Naive thymus-derived CD8-positive, alpha-beta T cell (primary cell): ENCODE measurements around the gene EPHX1. TPM values are rescaled to one million over a fixed set of nuclear protein-coding genes. Genes with fewer than 3 reads are reported as not detected.
"Not testable (repeated sequence)": the region's sequence is repeated elsewhere in the genome, so short reads cannot be mapped to it uniquely, and the experiment has no call there.

Source experiments
- ATAC-seq, 2 donors: fragments of 150-1000 bp; cut with Tn5 transposase in 1 of 2; sonication (Bioruptor Pico), chemical (Tn5 transposase) in 1 of 2; 1 replicate in 1 of 2; 2 replicates in 1 of 2; pipeline ENCODE4 v1.10.0; 2021; ENCODE audit warnings: mild to moderate bottlenecking in 2 of 2, moderate library complexity in 2 of 2
- POLR2A ChIA-PET: fragments of 350-600 bp; sonication (Branson Sonifier 250); formaldehyde crosslinking; loops from one replicate; lab custom pipeline; 2021; ENCODE audit warnings: antibody characterized with exemption; lab: Charles Lee
- DNase-seq, 10 donors: peaks; one replicate each; pipeline versions ENCODE4 v3.0.0 to v3.0.0-alpha.2; 2020 to 2022
- H3K27ac Mint-ChIP-seq, 10 donors: one replicate each; pipeline ENCODE4 v1.8.0; 2020 to 2022; ENCODE audit warnings: mild to moderate bottlenecking in 10 of 10, mixed read lengths in 10 of 10, moderate library complexity in 4 of 10, inconsistent platforms in 1 of 10
- H3K27me3 Mint-ChIP-seq, 5 donors: one replicate each; pipeline ENCODE4 v1.8.0; 2021 to 2022; ENCODE audit warnings: mixed read lengths in 5 of 5
- H3K36me3 Mint-ChIP-seq, 3 donors: one replicate each; pipeline ENCODE4 v1.8.0; 2020 to 2022; ENCODE audit warnings: mixed read lengths in 3 of 3, mild to moderate bottlenecking in 2 of 3, inconsistent platforms in 1 of 3
- H3K4me1 Mint-ChIP-seq, 4 donors: one replicate each; pipeline ENCODE4 v1.8.0; 2021 to 2022; ENCODE audit warnings: mixed read lengths in 4 of 4
- H3K4me3 Mint-ChIP-seq, 10 donors: one replicate each; pipeline ENCODE4 v1.8.0; 2020 to 2022; ENCODE audit warnings: mild to moderate bottlenecking in 10 of 10, mixed read lengths in 10 of 10, moderate library complexity in 6 of 10, inconsistent platforms in 1 of 10
- H3K9me3 Mint-ChIP-seq, 9 donors: one replicate each; pipeline ENCODE4 v1.8.0; 2020 to 2022; ENCODE audit warnings: mixed read lengths in 9 of 9, mild to moderate bottlenecking in 3 of 9, inconsistent platforms in 1 of 9, moderate library complexity in 1 of 9
- polyA plus RNA-seq, 3 donors: library from polyadenylated mRNA; unstranded; fragments of 300-500 nt; fragmentation: Illumina TruSeq; gene quantifications; one replicate each; pipeline ENCODE4 v1.2.3, GENCODE V29; 2021
- total RNA-seq, 8 experiments: library from RNA in 2 of 8; stranded (reverse) in 2 of 8; gene quantifications; one replicate each; pipeline ENCODE4 v1.2.3 and lab custom pipeline; 2021 to 2026

EPHX1 gene
- total and polyA plus RNA-seq, 5 experiments from 2014 or later, result 1.6 to 5.9 (median 2.8) TPM

DNA sequence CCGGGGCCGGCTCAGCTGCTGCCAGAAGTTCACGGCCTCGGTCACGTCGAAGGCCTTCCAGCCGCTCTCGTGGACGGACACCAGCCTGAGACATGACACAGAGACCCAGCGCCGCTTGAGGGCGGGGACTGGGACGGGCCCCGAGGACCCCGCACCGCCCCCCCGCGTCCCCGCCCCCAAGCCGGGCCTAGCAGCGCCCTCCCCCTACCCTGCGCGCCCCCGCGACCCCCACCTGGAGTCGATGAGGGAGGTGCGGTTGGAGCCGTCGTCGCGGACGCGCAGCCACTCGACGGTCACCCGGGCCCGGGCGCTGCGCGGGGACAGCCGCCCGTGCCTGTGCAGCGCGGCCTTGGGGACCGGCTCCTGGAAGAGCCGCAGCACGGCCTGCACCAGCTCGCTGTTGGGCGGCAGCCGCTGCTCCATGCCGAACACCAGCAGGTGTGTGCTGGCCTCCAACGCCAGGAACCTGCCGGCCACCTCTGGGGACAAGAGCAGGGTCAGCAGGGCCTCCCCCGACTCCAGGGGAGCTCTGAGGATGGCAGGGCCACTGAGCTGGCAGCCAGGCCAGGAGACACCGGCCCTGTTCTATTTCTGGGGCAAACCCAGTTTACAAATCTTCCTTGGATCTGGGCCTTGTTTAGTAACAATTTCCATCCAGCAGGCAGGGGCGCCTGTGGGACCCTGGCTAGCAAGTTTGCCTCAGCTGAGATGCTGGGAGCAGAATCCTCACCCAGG, 77.8 kb downstream of the EPHX1 start:
- H3K36me3 Mint-ChIP-seq, H3K27me3 Mint-ChIP-seq, ATAC-seq, H3K9me3 Mint-ChIP-seq, DNase-seq: not testable (repeated sequence)
- POLR2A ChIA-PET, result interaction anchor here (2.4 to 19.1 kb wide), 3 partner anchors 8 to 11 kb away, joined by 26 to 526 read pairs (median 526); partner anchors contain the start of genes LEFTY1 and TMEM63A
- H3K4me1 Mint-ChIP-seq, result peaks cover 10 to 42% (median 21%) of the 10 kb centered on the region in 4 donors
- H3K27ac Mint-ChIP-seq, result peak overlapping the region in 3 of 10 donors; percentile 5 to 68 (median 29)
- peak overlapping the region in 1 of 10 donors; percentile 3 for H3K4me3 Mint-ChIP-seq

DNA sequence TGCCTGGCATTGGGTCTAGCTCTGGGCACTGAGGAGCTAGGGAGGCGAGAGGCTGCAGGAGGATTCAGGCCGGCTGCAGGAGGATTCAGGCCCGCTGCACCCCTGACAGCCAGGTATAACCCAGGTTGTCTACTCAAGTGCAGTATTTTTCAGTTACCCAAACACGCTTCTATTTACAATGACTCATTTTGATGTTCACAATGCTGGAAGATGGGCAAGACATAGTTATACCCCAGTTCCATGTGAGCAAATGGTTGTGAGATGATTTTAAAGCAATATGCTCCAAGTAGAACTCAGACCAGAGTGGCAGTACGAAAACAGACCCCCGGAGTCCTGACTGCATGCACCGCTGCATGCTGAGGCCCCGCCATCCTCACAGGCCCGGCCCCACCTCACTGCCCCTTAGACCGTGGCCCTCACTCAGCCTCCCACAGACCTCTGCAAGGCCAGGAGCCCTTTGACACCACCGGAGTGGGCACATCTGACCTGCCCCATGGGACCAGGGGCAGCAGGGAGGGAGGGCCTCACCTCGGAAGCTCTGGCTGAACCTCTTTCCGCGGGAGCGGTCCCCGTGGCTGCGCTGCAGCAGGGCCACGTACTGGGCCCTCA, 78.5 kb downstream of the EPHX1 start:
- no peak for ATAC-seq
- Mint-ChIP-seq H3K27me3 (no peaks in the 10 kb centered on the region), H3K4me1 (peaks cover 10 to 38% (median 18%) of the 10 kb centered on the region in 4 donors), H3K4me3 (peak overlapping the region in 1 of 10 donors; percentile 3), H3K36me3 (no peaks in the 10 kb centered on the region), H3K27ac (peak overlapping the region in 3 of 10 donors; percentile 5 to 68 (median 29)), H3K9me3 (no peaks in the 10 kb centered on the region)
- POLR2A ChIA-PET, result interaction anchor here (0.6 to 15.1 kb wide), 6 partner anchors 10 to 460 kb away, joined by 3 to 526 read pairs (median 5); partner anchors contain the start of genes H3-3A and TMEM63A
- no peak for DNase-seq

DNA sequence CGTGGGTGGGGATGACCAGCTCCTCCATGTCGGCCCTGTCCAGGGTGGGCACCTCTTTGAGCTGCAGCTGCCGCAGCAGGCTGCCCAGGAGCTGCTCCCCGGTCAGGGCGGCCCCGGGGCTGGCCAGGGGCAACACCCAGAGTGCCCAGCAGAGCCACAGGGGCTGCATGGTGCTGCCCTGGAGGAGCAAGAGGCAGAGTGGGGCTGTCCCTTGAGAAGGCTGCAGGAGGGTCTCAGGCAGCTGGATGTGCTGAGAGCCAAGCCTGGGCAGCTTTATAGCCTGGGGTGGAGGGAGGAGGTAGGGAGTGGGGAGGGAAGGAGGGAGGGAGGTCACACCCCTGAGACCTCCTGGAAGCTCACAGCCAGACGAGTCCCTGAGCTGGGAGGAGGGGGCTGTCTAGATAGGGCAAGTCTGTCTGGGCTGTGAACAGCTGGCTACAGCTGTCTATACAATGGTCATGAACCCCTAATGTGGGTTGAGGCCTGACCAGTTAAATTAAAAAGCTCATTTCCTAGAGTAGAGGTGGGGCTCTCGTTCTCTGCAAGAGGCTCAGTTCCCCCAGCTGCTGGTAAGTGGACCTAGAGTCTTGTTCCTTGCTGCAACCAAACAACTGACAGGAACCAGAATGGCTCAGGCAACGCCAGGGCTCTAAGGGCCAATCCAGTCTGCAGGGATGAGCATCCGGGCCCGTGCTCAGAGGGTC, 79.1 kb downstream of the EPHX1 start, which contains the start of gene LEFTY1:
Gene LEFTY1 (minus strand): TSS at position 249 of the 704 bp plus-strand sequence. CDS start 80 bp downstream, at position 169.
- ATAC-seq (no peak), DNase-seq (no peak)
- peak within 1 kb of the TSS in 1 of 10 donors; percentile 3 for H3K4me3 Mint-ChIP-seq
- POLR2A ChIA-PET, result interaction anchor here (0.6 to 15.1 kb wide), 9 partner anchors 9 to 460 kb away, joined by 3 to 526 read pairs (median 4); partner anchors contain the start of genes H3-3A, SRP9 and TMEM63A
- no peaks in the 10 kb centered on the region for H3K27me3 Mint-ChIP-seq
- peak within 1 kb of the TSS in 8 of 10 donors; percentile 1 to 75 (median 38) for H3K27ac Mint-ChIP-seq
- no peaks in the 10 kb centered on the region for H3K36me3 Mint-ChIP-seq
- no peaks in the 10 kb centered on the region for H3K9me3 Mint-ChIP-seq
- H3K4me1 Mint-ChIP-seq, result peaks cover 5 to 38% (median 17%) of the 10 kb centered on the region in 4 donors

DNA sequence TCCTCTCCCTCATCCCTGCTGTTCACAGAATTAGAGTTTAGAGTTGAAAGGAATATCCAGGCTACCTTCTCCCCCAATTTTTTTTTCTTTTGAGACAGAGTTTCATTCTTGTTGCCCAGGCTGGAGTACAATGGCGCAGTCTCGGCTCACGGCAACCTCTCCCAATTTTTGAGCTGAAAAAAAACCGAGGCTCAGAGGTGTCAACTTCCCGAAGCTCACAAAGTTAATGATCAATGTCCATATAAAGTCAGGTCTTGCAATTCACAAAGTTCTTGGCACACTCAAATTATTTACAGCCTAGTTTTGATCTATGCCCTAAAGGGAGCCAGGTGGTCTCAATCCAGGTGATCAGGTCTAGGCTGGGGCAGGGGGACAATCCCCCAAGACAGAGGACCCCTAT, 79.8 kb downstream of the EPHX1 start:
- Mint-ChIP-seq H3K4me1 (peaks cover 5 to 43% (median 22%) of the 10 kb centered on the region in 4 donors), H3K36me3 (no peaks in the 10 kb centered on the region), H3K27ac (peak overlapping the region in 7 of 10 donors; percentile 1 to 75 (median 36)), H3K4me3 (no peak overlapping the region), H3K9me3 (no peaks in the 10 kb centered on the region), H3K27me3 (no peaks in the 10 kb centered on the region)
- DNase-seq (no peak), ATAC-seq (no peak)
- POLR2A ChIA-PET, result interaction anchor here (0.9 to 15.1 kb wide), 6 partner anchors 9 to 172 kb away, joined by 3 to 526 read pairs (median 5); partner anchors contain the start of genes H3-3A, SRP9 and TMEM63A

DNA sequence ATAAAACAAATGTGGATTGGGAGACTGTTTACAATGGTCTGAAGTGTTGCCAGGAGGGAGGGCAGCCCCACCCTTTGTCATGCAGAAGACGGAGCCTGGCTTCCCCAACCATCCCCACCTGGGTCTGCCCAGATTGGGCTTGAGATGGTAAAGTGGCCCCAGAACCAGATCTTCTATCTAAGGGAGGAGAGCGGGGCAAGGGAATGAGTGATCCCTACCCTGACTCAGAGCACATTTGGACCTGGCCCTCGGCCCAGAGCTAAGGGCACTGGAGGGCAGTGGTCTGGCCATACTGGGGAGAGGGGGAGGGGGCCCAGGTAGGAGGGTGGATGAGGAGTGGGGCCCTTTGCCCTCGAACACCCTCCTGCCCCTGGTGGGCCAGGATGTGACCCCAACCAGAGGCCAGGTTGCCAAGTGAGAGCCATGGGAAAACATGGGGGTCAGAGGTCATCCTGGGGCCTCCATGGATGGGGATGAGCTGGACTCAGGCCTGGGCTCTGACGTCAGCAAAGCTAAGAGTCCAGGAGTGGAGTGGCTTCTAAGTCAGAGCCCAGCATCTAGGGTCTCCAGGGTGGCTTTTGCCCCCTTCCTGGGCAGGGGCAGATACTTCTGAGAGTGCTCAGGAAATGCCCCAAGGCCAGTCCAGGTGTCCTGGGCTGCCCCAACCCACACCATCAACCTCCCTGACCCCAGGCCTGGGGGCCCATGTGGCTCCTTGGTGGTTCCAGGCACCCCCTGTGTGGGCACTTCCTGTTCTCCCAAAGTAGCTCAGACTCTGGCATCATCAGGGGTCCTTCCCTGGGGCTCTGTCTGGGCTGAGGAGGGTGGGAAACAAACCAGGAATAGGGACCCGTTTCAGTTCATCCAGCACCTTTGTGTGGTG, 80.7 kb downstream of the EPHX1 start:
- no peak overlapping the region for H3K4me3 Mint-ChIP-seq
- H3K27me3 Mint-ChIP-seq, result no peaks in the 10 kb centered on the region

DNA sequence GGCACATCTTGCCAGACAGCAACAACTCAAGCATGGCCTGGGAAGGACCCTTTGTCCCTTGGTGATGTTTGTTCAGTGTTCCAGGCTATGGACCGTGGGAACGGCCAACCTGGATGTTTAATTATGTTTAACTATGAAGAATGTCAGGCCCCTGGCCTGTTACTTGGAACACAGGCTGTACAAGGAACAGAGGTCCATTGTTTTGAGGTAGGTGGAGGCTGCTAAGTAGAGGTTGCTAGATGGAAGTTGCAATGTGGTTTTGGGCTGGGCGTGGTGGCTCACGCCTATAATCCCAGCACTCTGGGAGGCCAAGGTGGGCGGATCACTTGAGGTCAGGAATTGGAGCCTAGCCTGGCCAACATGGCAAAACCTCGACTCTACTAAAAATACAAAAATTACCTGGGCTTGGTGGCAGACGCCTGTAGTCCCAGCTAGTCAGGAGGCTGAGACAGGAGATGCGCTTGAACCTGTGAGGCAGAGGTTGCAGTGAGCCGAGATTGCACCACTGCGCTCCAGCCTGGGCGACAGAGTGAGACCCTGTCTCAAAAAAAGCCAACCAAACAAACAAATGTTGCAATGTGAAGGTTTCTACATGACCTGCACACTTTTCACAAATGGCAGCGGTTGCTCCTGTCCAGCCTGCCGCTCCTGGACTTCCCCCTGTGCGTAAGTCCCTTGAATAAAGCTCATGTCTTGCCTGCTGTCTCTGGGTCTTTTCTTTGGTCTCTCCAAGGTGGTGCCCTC, 81.5 kb downstream of the EPHX1 start:
- POLR2A ChIA-PET, result interaction anchor here (0.6 to 15.1 kb wide), 4 partner anchors 13 to 284 kb away, joined by 3 to 526 read pairs (median 4); partner anchors contain the start of genes PYCR2 and TMEM63A
- H3K27me3 Mint-ChIP-seq, result no peaks in the 10 kb centered on the region
- no peak for ATAC-seq
- no peaks in the 10 kb centered on the region for H3K36me3 Mint-ChIP-seq
- DNase-seq, result no peak
- peak overlapping the region in 1 of 10 donors; percentile 19 for H3K4me3 Mint-ChIP-seq
- peaks cover 5 to 52% (median 30%) of the 10 kb centered on the region in 4 donors for H3K4me1 Mint-ChIP-seq
- no peaks in the 10 kb centered on the region for H3K9me3 Mint-ChIP-seq
- H3K27ac Mint-ChIP-seq, result peak overlapping the region in 4 of 10 donors; percentile 19 to 59 (median 23)

More for the DNA sequence above, 80.7 kb downstream of the EPHX1 start:
- Mint-ChIP-seq H3K9me3 (no peaks in the 10 kb centered on the region), H3K27ac (peak overlapping the region in 6 of 10 donors; percentile 24 to 83 (median 58)), H3K36me3 (no peaks in the 10 kb centered on the region), H3K4me1 (peaks cover 5 to 45% (median 24%) of the 10 kb centered on the region in 4 donors)
- POLR2A ChIA-PET, result interaction anchor here (0.6 to 15.1 kb wide), 8 partner anchors 8 to 283 kb away, joined by 3 to 526 read pairs (median 4); partner anchors contain the start of genes H3-3A, PYCR2 and TMEM63A
- ATAC-seq (no peak), DNase-seq (no peak)

DNA sequence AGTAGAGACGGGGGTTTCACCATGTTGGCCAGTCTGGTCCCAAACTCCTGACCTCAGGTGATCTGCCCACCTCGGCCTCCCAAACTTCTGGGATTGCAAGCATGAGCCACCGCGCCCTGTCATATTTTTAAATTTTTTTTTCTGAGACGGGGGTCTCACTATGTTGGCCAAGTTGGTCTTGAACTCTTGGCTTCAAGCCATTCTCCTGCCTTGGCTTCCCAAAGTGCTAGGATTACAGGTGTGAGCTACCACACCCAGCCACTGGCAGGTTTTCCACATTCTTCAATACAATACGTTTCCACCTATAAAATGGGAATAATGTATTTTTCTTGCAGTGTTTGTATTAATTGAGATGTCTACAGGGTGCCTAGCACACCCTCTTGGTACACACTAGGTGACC, 82.4 kb downstream of the EPHX1 start:
- Mint-ChIP-seq H3K9me3 (no peaks in the 10 kb centered on the region), H3K36me3 (no peaks in the 10 kb centered on the region), H3K27ac (no peak overlapping the region), H3K4me1 (peaks cover 11 to 55% (median 39%) of the 10 kb centered on the region in 4 donors), H3K4me3 (no peak overlapping the region), H3K27me3 (no peaks in the 10 kb centered on the region)
- POLR2A ChIA-PET, result interaction anchor here (1.3 to 15.1 kb wide), 2 partner anchors 14 to 32 kb away, joined by 3 to 526 read pairs; partner anchors contain the start of genes PYCR2 and TMEM63A
- DNase-seq (no peak), ATAC-seq (no peak)

Other genes with a start within 250 kb of the EPHX1 start
- under 1 TPM; 0.27 to 0.29 TPM for gene ENAH, start 157.0 kb upstream of the EPHX1 start, total RNA-seq
- under 1 TPM in 1 of 3 donors, not detected in 2; 0.07 TPM for gene ENAH, start 157.0 kb upstream of the EPHX1 start, polyA plus RNA-seq
- 100 to 1,000 TPM; 168 to 181 TPM for gene SRP9, start 32.3 kb upstream of the EPHX1 start, total RNA-seq
- gene SRP9, start 32.3 kb upstream of the EPHX1 start, polyA plus RNA-seq, result 100 to 1,000 TPM; 273 to 350 (median 288) TPM
- 100 to 1,000 TPM; 427 to 436 TPM for gene TMEM63A, start 72.3 kb downstream of the EPHX1 start, total RNA-seq
- 10 to 100 TPM; 34.4 to 53.5 (median 45.1) TPM for gene TMEM63A, start 72.3 kb downstream of the EPHX1 start, polyA plus RNA-seq
- not detected for gene LEFTY1, start 79.0 kb downstream of the EPHX1 start, total RNA-seq
- gene LEFTY1, start 79.0 kb downstream of the EPHX1 start, polyA plus RNA-seq, result under 1 TPM in 1 of 3 donors, not detected in 2; 0.22 TPM
- gene PYCR2, start 114.1 kb downstream of the EPHX1 start, total RNA-seq, result 100 to 1,000 TPM; 132 to 153 TPM
- gene PYCR2, start 114.1 kb downstream of the EPHX1 start, polyA plus RNA-seq, result 100 to 1,000 TPM in 2 of 3 donors, 10 to 100 TPM in 1; 75.0 to 152 (median 121) TPM
- gene LEFTY2, start 131.1 kb downstream of the EPHX1 start, total RNA-seq, result not detected
- gene LEFTY2, start 131.1 kb downstream of the EPHX1 start, polyA plus RNA-seq, result under 1 TPM; 0.19 to 0.75 (median 0.64) TPM
- gene SDE2, start 189.2 kb downstream of the EPHX1 start, total RNA-seq, result 10 to 100 TPM; 21.7 to 22.5 TPM
- 10 to 100 TPM in 1 of 3 donors, 1 to 10 TPM in 2; 5.1 to 12.0 (median 7.2) TPM for gene SDE2, start 189.2 kb downstream of the EPHX1 start, polyA plus RNA-seq